Stomach (tissue), 4 donors: ENCODE data around the gene LCN10.

Experiments used
- POLR2A ChIP-seq, 4 donors: fragments of 450-650 bp; IDR thresholded peaks; one replicate each; pipeline ENCODE4 v1.6.1; 2016; ENCODE audit warnings: antibody characterized with exemption in 4 of 4, control low read depth in 2 of 4, mild to moderate bottlenecking in 1 of 4, moderate library complexity in 1 of 4
- POLR2AphosphoS5 ChIP-seq, 3 donors: sonication (generic); formaldehyde crosslinking; IDR thresholded peaks; one replicate each; pipeline ENCODE4 v1.6.1; 2016; ENCODE audit warnings: antibody characterized with exemption in 3 of 3
- TF ChIP-seq, protein P1 (sequence below), 7 experiments: fragments of 450-650 bp in 4 of 7; fragments of 200-600 bp in 3 of 7; sonication (generic) in 3 of 7; IDR thresholded peaks; one replicate each; pipeline ENCODE4 v1.5.1; 2016 to 2019; ENCODE audit warnings: antibody characterized with exemption in 7 of 7, control low read depth in 2 of 7, mild to moderate bottlenecking in 1 of 7

DNA sequence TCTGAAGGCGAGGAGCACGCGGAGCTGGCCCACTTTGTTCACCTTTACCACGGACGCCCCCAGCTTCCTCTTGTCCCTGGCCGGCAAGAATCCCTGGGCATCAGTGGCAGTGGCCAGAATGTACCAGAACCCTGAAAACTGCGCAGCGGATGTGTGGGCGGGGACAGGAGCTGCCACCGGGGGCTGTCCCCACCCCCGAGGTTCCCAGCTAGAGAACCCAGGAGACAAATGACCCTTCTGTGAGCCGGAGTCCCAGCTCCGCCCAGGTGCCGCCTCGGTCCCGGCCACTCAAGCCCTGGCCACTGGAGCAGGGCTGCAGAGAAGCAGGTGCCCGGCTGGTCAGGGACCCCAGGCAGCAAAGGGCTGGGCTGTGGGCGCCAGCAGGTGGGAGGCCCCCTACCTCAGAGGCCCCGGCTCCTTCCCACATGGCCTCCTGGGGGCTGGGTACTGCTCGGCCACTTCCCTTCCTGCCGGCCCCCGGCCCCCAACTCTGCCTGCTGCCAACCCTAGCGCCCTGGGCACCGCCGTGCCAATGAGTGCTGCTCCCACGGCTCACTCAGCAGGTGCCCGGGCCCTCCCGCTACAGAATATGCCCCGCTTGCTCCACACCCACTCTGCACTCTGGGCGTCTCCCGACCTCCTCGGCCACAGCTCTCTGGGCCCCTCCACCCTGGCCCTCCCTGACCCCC, 713 bp downstream of the LCN10 start:
- TF ChIP-seq POLR2A (IDR thresholded peaks at IDR 0.05), result no peak
- TF ChIP-seq, protein P1, sequence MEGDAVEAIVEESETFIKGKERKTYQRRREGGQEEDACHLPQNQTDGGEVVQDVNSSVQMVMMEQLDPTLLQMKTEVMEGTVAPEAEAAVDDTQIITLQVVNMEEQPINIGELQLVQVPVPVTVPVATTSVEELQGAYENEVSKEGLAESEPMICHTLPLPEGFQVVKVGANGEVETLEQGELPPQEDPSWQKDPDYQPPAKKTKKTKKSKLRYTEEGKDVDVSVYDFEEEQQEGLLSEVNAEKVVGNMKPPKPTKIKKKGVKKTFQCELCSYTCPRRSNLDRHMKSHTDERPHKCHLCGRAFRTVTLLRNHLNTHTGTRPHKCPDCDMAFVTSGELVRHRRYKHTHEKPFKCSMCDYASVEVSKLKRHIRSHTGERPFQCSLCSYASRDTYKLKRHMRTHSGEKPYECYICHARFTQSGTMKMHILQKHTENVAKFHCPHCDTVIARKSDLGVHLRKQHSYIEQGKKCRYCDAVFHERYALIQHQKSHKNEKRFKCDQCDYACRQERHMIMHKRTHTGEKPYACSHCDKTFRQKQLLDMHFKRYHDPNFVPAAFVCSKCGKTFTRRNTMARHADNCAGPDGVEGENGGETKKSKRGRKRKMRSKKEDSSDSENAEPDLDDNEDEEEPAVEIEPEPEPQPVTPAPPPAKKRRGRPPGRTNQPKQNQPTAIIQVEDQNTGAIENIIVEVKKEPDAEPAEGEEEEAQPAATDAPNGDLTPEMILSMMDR (IDR thresholded peaks at IDR 0.05), result no peak
- TF ChIP-seq POLR2AphosphoS5 (IDR thresholded peaks at IDR 0.05), result no peak
